LoVo (cell line): ENCODE data around the gene POLR2J.
A peak's percentile ranks its signal among the peaks of the same experiment; 100 is the strongest.
"Not testable (repeated sequence)": the region's sequence is repeated elsewhere in the genome, so short reads cannot be mapped to it uniquely, and the experiment has no call there.

Experiments used
- DNase-seq: peaks from one replicate; pipeline ENCODE4 v3.0.0-alpha.2; 2016; ENCODE audit warnings: low spot score

The POLR2J gene

GRCh38 chr7:102466097-102466496, 12.6 kb downstream of the POLR2J start:
- no peak for DNase-seq

- peak; percentile 99 for DNase-seq
Observed at GRCh38 chr7:102464577-102465280, 14.0 kb downstream of the POLR2J start, which contains the start of the genes ALKBH4 and LRWD1. ALKBH4 (minus strand) TSS chr7:102464863; CDS start chr7:102464836, 27 bp downstream. LRWD1 (plus strand) TSS chr7:102464984; CDS start chr7:102465081, 97 bp downstream.

- DNase-seq, result peak; percentile 17
Observed at GRCh38 chr7:102463841-102464576, 14.7 kb downstream of the POLR2J start.

GRCh38 chr7:102460467-102460866, 18.3 kb downstream of the POLR2J start:
- DNase-seq, result no peak

GRCh38 chr7:102459221-102459844, 19.4 kb downstream of the POLR2J start:
- no peak for DNase-seq

- DNase-seq, result no peak
Observed at GRCh38 chr7:102457352-102457924, 21.3 kb downstream of the POLR2J start.

- DNase-seq, result no peak
Observed at GRCh38 chr7:102456327-102456726, 22.4 kb downstream of the POLR2J start.

GRCh38 chr7:102455596-102455995, 23.1 kb downstream of the POLR2J start:
- DNase-seq, result no peak

- DNase-seq, result not testable (repeated sequence)
Observed at GRCh38 chr7:102454932-102455331, 23.8 kb downstream of the POLR2J start.

- DNase-seq, result no peak
Observed at GRCh38 chr7:102454468-102454867, 24.3 kb downstream of the POLR2J start.

- no peak for DNase-seq
Observed at GRCh38 chr7:102453319-102453718, 25.4 kb downstream of the POLR2J start.

GRCh38 chr7:102452451-102452850, 26.3 kb downstream of the POLR2J start:
- DNase-seq, result no peak

- DNase-seq, result no peak
Observed at GRCh38 chr7:102451371-102452054, 27.2 kb downstream of the POLR2J start.

GRCh38 chr7:102450242-102450641, 28.5 kb downstream of the POLR2J start:
- DNase-seq, result no peak

GRCh38 chr7:102449136-102449535, 29.6 kb downstream of the POLR2J start:
- no peak for DNase-seq

GRCh38 chr7:102447311-102447710, 31.4 kb downstream of the POLR2J start:
- DNase-seq, result no peak

- no peak for DNase-seq
Observed at GRCh38 chr7:102446387-102447156, 32.1 kb downstream of the POLR2J start.

GRCh38 chr7:102445674-102446071, 33.0 kb downstream of the POLR2J start:
- no peak for DNase-seq

GRCh38 chr7:102444961-102445673, 33.6 kb downstream of the POLR2J start:
- DNase-seq, result no peak
